Fibroblast of upper back skin (primary cell): ENCODE results near the gene SLC17A1.
"Not testable (repeated sequence)": the region's sequence is repeated elsewhere in the genome, so short reads cannot be mapped to it uniquely, and the experiment has no call there.

Source experiments
- DNase-seq: peaks from one replicate; pipeline ENCODE4 v3.0.0-alpha.2; 2013

Gene SLC17A1

DNA sequence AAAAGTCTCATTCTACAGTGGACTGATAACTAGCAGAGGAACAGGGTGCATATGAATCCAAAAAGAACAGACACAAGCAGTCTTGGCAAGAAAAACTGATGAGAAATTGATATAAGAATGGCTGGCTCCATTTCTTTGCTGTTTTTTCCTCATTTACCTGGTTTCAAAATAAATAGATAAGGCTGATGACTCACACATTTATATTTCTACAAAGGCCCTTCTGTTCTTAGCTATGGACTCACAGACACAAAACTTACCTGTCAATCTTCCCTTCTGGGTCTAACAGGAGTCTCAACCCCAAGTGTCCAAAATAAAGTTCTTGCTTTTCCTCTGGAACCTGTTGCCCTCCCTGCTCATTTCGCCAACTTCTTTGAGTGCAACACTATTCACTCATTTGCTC lies 76.4 kb downstream of the SLC17A1 start:
- no peak for DNase-seq

DNA sequence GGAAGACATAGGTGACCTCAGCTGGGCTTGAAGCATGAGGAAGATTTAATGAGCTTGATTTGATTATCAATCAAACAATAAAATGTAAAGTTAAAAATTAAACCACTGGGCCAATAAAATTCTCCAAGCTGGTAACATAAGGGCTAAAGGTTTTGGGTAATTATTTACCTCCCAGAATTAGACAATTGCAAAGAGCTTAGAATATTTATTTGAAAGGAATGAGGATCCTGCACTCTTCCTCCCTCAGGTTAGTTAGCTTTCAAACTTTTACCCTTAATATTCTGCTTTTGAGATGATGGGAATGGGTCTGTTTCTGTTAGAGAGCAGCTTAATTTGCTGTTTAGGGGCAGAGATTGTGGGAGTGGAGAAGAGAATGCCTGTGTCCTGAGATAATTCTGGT lies 77.3 kb downstream of the SLC17A1 start, which contains the start of gene SLC17A4:
Gene SLC17A4, plus strand, starts transcription at position 208 of the 400 bp plus-strand sequence. CDS start 7,221 bp downstream, outside the sequence.
- DNase-seq: no peak

DNA sequence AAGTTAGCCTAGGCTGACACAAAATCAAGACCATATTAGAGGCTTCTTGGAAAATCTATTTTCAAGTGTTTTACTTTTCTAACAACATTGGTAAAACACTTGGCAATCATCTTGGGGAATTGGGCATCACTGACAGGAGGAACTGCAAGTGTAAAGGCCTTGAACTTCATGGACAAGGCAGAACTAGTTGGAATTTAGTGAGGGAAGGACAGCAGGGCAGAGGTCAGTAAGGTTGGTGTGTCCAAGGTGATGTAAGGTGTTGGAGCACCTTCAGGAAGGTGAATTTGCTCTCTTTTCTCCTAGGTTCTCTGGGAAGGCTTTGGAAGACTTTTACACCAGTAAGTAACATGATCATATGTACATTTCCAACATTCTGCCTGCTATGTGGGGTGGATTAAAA lies 78.8 kb downstream of the SLC17A1 start:
- DNase-seq: no peak

DNA sequence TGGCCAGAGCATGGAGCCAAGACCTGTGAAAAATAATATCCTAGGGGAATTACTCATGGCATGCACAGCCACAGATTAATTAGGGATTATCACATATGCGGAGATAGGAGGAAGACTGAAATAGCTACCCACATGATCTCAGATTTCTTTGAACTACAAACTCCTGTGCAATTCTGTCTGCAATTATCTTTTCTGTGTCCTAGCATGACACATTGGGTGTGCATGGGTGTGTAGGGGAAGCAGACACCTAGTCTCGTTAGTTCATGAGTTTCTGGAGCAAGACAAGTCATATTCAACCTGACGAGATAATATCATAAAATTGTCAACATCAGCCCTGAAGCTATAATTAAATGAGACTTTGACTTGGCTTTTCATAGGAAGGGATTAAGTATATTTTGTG lies 80.9 kb downstream of the SLC17A1 start:
- DNase-seq: no peak

DNA sequence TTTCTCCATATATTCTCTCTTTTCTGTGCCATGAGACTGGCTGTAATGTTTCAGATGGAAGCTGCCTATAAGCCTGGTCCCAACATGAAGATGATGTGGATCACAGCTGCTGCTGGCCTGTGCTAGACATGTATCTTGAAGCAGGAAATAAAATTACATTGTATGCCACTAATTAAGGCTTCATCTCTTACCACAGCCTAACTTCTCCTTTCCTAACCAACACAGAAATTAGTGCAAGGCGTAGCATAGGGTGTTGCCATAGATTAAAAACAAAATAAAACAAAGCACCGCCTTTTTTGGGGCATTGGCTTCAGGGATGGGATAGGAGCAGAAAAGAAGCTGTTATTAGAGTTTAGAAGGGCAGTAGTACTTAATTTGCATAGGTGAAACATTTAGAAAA lies 82.0 kb downstream of the SLC17A1 start:
- DNase-seq: no peak

DNA sequence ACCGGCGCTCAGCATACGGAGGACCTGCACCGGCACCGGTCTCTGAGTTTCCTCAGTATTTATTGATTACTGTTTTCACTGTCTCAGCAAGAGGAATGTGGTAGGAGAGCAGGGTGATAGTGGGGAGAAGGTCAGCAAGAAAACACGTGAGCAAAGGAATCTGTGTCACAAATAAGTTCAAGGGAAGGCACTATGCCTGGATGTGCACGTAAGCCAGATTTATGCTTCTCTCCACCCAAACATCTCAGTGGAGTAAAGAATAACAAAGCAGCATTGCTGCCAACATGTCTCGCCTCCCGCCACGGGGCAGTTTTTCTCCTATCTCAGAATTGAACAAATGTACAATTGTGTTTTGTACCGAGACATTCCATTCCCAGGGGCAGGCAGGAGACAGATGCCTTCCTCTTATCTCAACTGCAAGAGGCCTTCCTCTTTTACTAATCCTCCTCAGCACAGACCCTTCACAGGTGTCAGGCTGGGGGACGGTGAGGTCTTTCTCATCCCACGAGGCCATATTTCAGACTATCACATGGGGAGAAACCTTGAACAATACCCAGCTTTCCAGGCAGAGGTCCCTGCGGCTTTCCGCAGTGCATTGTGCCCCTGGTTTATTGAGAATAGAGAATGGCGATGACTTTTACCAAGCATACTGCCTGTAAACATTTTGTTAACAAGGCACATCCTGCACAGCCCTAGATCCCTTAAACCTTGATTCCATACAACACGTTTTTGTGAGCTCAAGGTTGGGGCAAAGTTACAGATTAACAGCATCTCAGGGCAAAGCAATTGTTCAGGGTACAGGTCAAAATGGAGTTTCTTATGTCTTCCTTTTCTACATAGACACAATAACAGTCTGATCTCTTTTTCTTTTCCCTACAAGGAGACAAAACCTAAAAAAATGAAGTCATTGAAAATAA lies 83.0 kb downstream of the SLC17A1 start:
- DNase-seq: not testable (repeated sequence)

DNA sequence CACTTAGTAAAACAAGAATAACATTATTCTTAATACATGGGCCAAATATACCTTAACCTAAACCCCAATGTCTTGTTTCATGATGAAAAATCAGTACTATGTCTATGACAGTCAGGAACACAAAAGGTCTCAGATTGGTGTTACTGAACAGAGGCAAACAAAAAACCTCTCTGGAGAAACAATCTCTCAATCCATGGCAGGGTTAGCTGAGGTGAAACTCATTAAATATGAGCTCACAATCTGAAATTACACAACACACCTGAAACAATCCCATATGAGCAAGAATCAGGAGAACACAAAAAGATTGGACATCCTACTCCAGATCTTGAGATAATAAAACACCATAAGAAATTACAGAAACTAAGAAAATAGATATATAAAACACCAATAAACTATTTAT lies 83.8 kb downstream of the SLC17A1 start:
- no peak for DNase-seq

DNA sequence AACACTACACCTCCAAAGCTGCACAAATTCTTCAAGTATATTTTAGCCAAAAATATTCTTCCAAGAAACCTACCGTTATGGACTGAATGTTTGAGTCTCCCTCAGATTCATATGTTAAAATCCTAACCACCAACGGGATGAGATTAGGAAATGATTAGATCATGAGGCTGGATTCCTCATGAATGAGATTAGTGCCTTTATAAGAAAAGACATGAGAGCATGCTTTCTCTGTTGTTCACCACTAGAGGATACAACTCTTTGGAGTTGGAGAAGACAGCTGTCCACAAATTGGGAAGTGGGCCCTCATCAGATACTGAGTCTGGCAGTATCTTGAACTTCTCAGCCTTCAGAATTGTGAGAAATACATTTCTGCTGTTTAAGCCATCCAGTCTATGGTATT lies 84.4 kb downstream of the SLC17A1 start:
- no peak for DNase-seq

DNA sequence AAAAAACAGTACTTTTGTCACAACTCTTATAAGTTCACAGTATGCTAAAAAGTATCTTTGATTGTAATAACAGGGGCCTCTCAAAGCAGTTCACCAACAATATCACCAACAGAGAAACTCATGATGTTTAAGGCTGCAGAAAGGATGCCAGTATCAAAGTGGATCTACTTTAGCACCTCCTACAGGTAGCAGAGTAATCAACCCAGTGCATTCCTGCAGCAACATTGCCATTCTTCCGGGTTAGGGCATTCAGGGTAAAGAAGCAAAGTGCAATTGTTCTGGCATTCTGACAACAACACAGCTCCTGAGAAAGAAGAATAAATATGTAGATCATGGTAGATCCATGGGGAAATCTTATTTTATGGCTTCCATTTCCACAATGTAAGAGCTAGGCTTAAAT lies 84.9 kb downstream of the SLC17A1 start:
- DNase-seq: no peak

DNA sequence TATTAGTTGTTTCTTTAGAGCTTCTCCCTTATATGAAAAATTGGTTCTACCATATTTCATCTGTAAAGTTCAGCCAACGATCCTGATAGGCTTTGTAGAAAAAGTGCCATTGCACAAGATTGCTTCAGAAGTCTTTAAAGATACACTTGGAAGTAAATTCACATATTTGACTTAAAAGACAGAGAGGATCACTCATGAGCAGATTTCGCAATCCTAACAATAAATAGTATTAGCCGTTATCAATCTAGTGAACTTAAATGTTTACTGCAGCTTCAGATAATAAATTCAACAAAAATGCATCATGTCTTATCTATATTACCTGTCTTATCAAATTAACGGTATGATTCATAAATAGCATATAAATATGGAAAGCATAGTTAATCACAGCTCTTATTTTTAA lies 86.0 kb downstream of the SLC17A1 start:
- DNase-seq: no peak

DNA sequence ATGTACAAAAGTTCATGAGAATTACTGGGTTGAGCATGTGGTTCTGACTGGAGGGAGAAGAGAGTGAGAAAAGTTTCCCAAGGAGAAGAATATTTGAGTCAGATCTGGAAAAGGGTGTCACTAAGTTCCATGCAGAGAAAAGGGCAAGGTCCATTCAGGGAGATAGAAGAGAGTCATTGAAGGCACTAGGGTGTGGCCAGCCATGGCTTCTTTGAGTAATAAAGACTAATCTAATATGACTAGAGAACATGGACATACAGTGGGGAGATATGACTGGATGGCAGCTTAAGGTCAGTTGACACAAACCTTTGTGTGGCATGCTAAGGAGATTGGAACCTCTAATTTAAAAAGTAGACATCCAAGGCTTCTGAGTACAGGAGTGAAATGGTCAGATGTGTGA lies 88.0 kb downstream of the SLC17A1 start:
- no peak for DNase-seq

DNA sequence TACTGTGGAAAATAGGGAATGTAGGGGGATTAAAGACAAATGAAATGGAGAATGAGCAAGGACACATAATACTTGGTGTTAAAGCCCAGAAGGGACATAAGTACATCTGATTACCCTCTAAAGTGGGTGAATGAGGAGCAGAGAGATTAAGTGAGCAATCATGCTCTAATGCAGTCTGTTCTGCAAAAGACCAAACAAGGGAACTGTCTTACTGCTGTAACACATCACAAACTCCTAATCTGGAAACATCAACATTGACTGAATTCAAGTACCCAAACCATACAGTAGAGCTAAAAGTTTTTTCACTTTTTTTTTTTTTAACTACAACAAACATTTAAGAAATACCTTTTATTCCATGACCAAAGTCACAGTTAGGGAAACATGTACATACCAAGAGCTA lies 96.6 kb downstream of the SLC17A1 start:
- DNase-seq: no peak
